Activated CD4-positive, alpha-beta T cell treated with anti-CD3 and anti-CD28 coated beads, Interleukin-2, amount 50 U/mL, for 24 hours (primary cell): ENCODE measurements around the gene LGALSL.
A peak's percentile ranks its signal among the peaks of the same experiment; 100 is the strongest.
"Not testable (repeated sequence)": the region's sequence is repeated elsewhere in the genome, so short reads cannot be mapped to it uniquely, and the experiment has no call there.

Experiments used
- DNase-seq, 2 donors: peaks; one replicate each; pipeline ENCODE4 v3.0.0-alpha.2; 2020; ENCODE audit warnings: low read depth in 1 of 2, low spot score in 1 of 2

LGALSL gene

GRCh38 chr2:64442277-64442676, 11.7 kb upstream of the LGALSL start:
- no peak for DNase-seq

- DNase-seq: no peak
These were observed 11.0 kb upstream of the LGALSL start for GRCh38 chr2:64442801-64443429.

- not testable (repeated sequence) for DNase-seq
These were observed 8.0 kb upstream of the LGALSL start for GRCh38 chr2:64445970-64446369.

GRCh38 chr2:64447317-64448040, 6.5 kb upstream of the LGALSL start:
- no peak for DNase-seq

- no peak for DNase-seq
These were observed 5.9 kb upstream of the LGALSL start for GRCh38 chr2:64448041-64448426.

GRCh38 chr2:64451051-64451450, 2.9 kb upstream of the LGALSL start:
- DNase-seq: no peak

- peak in 1 of 2 donors; percentile 10 for DNase-seq
These were observed 697 bp downstream of the LGALSL start for GRCh38 chr2:64454386-64455332.

GRCh38 chr2:64455545-64455944, 1.6 kb downstream of the LGALSL start:
- no peak for DNase-seq

- no peak for DNase-seq
These were observed 2.3 kb downstream of the LGALSL start for GRCh38 chr2:64456293-64456692.

- DNase-seq: no peak
These were observed 3.6 kb downstream of the LGALSL start for GRCh38 chr2:64457524-64457923.

- no peak for DNase-seq
These were observed 5.6 kb downstream of the LGALSL start for GRCh38 chr2:64459575-64459974.

- no peak for DNase-seq
These were observed 6.4 kb downstream of the LGALSL start for GRCh38 chr2:64460330-64460729.

GRCh38 chr2:64461271-64462058, 7.5 kb downstream of the LGALSL start:
- no peak for DNase-seq

- no peak for DNase-seq
These were observed 8.2 kb downstream of the LGALSL start for GRCh38 chr2:64462171-64462570.

GRCh38 chr2:64462940-64463700, 9.2 kb downstream of the LGALSL start:
- no peak for DNase-seq

- DNase-seq: no peak
These were observed 9.8 kb downstream of the LGALSL start for GRCh38 chr2:64463781-64464180.

- DNase-seq: no peak
These were observed 12.6 kb downstream of the LGALSL start for GRCh38 chr2:64466478-64467085.

- DNase-seq: no peak
These were observed 13.3 kb downstream of the LGALSL start for GRCh38 chr2:64467096-64467843.

GRCh38 chr2:64469261-64469660, 15.3 kb downstream of the LGALSL start:
- no peak for DNase-seq
